ENCODE data around the gene FLOT2.

GRCh38 chr17:28856028-28856574 is 41.4 kb downstream of the FLOT2 start:
- TF ChIP-seq CTCF (IDR thresholded peaks at IDR 0.05), result no peak
- no peak for TF ChIP-seq POLR2A (IDR thresholded peaks at IDR 0.05)

All from esophagus squamous epithelium (tissue), 4 donors.